ENCODE measurements around the gene CADM2. TPM values are rescaled to one million over a fixed set of nuclear protein-coding genes. Genes with fewer than 3 reads are reported as not detected.

CADM2 gene
- total RNA-seq, 4 donors from 2014 or later = 0.13 to 2.1 (median 0.58) TPM

- H3K4me3 ChIP-seq (ENCODE audit: low read depth, poor library complexity, severe bottlenecking) = no peak overlapping the region
- intact Hi-C loops (cut with DNase I; ENCODE audit: low total_unique reads) = no loop called here
- TF ChIP-seq POLR2A (IDR thresholded peaks at IDR 0.05) = no peak
- no peak for TF ChIP-seq CTCF (IDR thresholded peaks at IDR 0.05)
- DNase-seq (ENCODE audit: low spot score in 2 of 2) = no peak
- 58 to 59% methylated on average over 1 of the region's 1 CpG for WGBS, 2 donors
Observed at GRCh38 chr3:85808755-85809154, 850.0 kb downstream of the CADM2 start.

- WGBS, 2 donors = 69 to 74% methylated on average over 1 of the region's 1 CpG
- intact Hi-C loops (cut with DNase I; ENCODE audit: low total_unique reads) = no loop called here
- no peak for DNase-seq (ENCODE audit: low spot score in 2 of 2)
- H3K4me3 ChIP-seq (ENCODE audit: low read depth, poor library complexity, severe bottlenecking) = no peak overlapping the region
- TF ChIP-seq POLR2A (IDR thresholded peaks at IDR 0.05) = no peak
- no peak for TF ChIP-seq CTCF (IDR thresholded peaks at IDR 0.05)
Observed at GRCh38 chr3:85821130-85821756, 862.5 kb downstream of the CADM2 start.

GRCh38 chr3:85835857-85836440, 877.2 kb downstream of the CADM2 start:
- H3K4me3 ChIP-seq (ENCODE audit: low read depth, poor library complexity, severe bottlenecking) = no peak overlapping the region
- TF ChIP-seq CTCF (IDR thresholded peaks at IDR 0.05) (no peak), POLR2A (IDR thresholded peaks at IDR 0.05) (no peak)
- WGBS, 2 donors = 61 to 69% methylated on average over 1 of the region's 1 CpG
- intact Hi-C loops (cut with DNase I; ENCODE audit: low total_unique reads) = no loop called here
- DNase-seq (ENCODE audit: low spot score in 2 of 2) = no peak

- intact Hi-C loops (cut with DNase I; ENCODE audit: low total_unique reads) = no loop called here
- no peak for DNase-seq (ENCODE audit: low spot score in 2 of 2)
- TF ChIP-seq POLR2A (IDR thresholded peaks at IDR 0.05) = no peak
- no peak for TF ChIP-seq CTCF (IDR thresholded peaks at IDR 0.05)
- no peak overlapping the region for H3K4me3 ChIP-seq (ENCODE audit: low read depth, poor library complexity, severe bottlenecking)
- 81 to 85% methylated on average over 3 of the region's 3 CpGs for WGBS, 2 donors
Observed at GRCh38 chr3:85837402-85837801, 878.6 kb downstream of the CADM2 start.

- intact Hi-C loops (cut with DNase I; ENCODE audit: low total_unique reads) = no loop called here
- 41 to 52% methylated on average over 1 of the region's 1 CpG for whole genome bisulfite sequencing, 2 donors
- TF ChIP-seq POLR2A (IDR thresholded peaks at IDR 0.05) = no peak
- no peak for TF ChIP-seq CTCF (IDR thresholded peaks at IDR 0.05)
- DNase-seq (ENCODE audit: low spot score in 2 of 2) = no peak
- no peak overlapping the region for H3K4me3 ChIP-seq (ENCODE audit: low read depth, poor library complexity, severe bottlenecking)
Observed at GRCh38 chr3:85838921-85839320, 880.1 kb downstream of the CADM2 start.

- WGBS, 2 donors = 83 to 86% methylated on average over 3 of the region's 3 CpGs
- no peak overlapping the region for H3K4me3 ChIP-seq (ENCODE audit: low read depth, poor library complexity, severe bottlenecking)
- TF ChIP-seq POLR2A (IDR thresholded peaks at IDR 0.05) = no peak
- no peak for TF ChIP-seq CTCF (IDR thresholded peaks at IDR 0.05)
- DNase-seq (ENCODE audit: low spot score in 2 of 2) = no peak
- intact Hi-C loops (cut with DNase I; ENCODE audit: low total_unique reads) = no loop called here
Observed at GRCh38 chr3:85842081-85842480, 883.3 kb downstream of the CADM2 start.
